ENCODE data around the gene PCSK6. TPM values are rescaled to one million over a fixed set of nuclear protein-coding genes. Genes with fewer than 3 reads are reported as not detected.

Gene PCSK6
- total RNA-seq, 1 donor from 2014 or later: 33.8 TPM

DNA sequence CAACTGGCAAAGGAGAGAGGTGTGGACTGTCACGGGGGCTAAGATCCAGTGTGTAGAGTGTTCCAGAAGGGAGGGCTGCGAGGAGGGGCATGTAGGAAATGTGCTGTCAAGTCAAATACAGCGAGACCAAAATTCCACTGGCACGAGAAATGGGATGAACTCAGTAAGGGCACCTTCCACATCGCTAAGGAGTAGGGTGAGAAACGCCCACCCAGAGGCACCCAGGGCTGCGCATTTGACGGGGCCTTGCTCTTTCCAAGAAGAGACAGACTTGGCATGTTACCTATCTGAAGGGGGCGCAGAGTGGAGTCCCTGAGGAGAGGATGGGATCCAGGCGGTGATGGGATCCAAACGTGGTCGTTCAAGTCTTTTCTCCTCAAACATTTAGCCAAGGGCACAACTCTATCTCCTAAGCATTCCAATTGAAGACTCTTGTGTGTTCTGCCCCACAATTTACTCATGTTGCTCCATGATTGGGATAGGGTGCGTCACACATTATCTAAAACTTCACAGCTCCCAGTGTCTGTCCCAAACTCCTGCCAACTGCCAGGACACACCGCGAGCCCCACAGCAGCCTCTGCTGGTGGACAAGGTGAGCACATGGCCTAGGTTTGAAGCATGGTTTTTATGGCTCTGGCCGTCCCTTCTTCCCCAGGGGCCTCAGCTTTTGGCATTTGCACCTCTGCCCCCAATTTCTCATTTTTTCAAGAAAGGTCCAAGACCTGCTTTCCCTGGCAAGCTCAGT is 219.9 kb downstream of the PCSK6 start:
- intact Hi-C loops (cut with DNase I): loop anchor here (5.0 kb wide), 1 partner anchor 642 kb away; no protein-coding TSS in a partner anchor

DNA sequence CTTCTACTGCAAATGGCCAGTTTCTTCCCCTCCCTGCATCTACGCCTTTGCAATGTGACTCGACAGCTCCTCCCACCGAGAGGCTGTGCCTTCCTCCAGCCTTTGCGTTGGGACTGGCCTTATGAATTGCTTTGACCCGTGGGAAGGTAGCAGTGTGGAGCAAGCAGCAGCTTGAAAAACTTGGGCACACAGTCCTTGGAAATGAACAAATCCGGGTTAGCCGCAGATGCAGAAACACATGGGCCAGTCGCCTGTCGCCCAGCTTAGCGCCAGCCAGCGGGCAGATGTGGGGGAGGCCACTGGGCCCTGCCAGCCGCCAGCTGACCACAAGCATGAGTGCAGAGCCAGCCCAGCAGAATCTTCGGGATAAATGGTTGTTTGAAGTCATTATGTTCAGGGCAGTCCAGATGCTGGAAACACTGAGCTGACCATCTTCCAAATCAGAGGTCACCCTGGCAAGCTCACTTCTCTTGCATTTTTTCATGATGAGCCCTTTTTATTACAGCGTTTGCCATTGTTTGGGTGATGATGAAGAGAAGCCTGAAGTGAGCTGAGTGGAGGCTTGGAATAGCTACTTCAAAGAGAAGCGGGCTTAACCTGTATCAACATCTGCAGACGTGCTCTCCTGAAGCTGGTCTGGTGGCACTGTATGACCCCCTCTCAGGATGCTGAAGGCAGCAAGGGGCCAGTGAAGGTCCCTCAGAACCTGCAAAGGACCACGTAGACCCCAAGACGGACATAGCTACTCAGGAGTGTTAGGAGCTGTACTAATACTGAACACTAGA is 222.0 kb downstream of the PCSK6 start:
- no peak for DNase-seq (ENCODE audit: missing footprints)
- intact Hi-C loops (cut with DNase I): loop anchor here (5.0 kb wide), 1 partner anchor 640 kb away; no protein-coding TSS in a partner anchor
- ATAC-seq: peak; percentile 63

More for the DNA sequence above, 219.9 kb downstream of the PCSK6 start:
- no peak for DNase-seq (ENCODE audit: missing footprints)
- peak; percentile 51 for ATAC-seq

DNA sequence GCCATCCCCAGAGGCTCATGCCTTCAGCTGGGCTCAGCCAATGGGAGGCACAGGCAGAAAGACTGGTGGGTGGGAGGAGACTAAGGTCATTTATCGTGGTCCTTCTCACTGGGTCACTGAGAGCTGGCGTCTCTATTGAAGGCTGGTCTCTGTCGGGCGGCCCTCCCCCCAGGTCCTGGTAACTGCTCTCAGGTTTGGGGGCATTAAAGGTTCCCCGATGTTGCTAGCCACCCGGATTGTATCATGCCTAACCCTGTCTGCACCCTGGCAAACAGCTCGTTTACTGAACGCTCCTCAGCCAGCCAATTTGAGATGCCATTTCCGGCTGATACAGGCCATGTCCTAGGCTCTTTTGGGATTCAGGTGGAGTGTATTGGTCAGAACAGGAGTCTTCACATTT is 222.7 kb downstream of the PCSK6 start:
- DNase-seq (ENCODE audit: missing footprints): no peak
- intact Hi-C loops (cut with DNase I): loop anchor here (5.0 kb wide), 1 partner anchor 639 kb away; no protein-coding TSS in a partner anchor
- peak; percentile 3 for ATAC-seq

DNA sequence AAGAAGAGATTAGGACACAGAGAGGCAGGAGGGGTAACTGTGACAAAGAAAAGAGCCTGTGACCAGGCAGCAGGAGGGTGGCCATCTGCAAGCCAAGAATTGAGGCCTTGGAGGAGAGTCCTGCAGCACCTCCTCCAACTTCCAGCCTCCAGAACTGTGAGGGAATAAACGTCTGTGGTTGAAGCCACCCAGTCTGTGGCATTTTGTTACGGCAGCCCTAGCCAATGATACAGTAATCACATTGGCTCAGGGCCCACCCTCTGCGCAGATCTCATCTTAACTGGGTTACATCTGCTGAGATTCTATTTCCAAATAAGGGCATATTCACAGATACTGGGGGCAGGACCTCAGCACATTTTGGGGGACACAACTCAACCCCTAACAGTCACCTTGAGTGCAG is 223.5 kb downstream of the PCSK6 start:
- intact Hi-C loops (cut with DNase I): loop anchor here (5.0 kb wide), 1 partner anchor 639 kb away; no protein-coding TSS in a partner anchor
- ATAC-seq (no peak), DNase-seq (ENCODE audit: missing footprints) (no peak)

DNA sequence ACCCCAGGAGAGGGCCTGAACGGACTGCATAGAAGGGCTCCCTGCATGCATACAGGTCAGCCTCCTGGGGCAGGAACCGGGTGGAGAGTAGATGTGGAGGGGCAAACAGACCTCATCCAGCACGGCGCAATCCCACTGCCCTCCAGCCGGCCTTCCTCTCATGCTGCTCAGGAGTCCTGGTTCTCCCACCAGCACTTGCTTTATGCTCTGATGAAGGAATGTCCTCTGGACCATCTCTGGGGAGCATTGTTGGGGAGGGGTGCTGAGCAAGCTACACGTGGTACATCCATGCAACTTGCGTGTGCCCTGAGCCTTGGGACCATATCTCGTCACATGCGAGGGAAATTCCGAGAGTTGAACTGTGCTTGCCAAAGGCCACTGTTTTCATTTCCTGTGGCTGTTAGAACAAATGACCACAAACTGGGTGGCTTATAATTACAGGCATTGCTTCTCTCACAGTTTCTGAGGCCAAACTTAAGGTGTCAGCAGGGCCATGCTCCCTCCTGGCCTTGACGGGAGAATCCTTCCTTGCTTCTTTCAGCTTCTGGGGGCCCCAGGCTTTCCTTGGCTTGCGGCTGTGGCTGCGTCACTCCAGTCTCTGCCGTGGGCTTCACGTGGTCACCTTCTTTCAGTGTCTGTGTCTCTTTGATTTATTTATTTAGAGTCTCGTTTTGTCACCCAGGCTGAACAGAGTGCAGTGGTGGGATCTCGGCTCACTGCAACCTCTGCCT is 224.4 kb downstream of the PCSK6 start:
- ATAC-seq: no peak
- DNase-seq (ENCODE audit: missing footprints): no peak
- intact Hi-C loops (cut with DNase I): loop anchor here (5.0 kb wide), 1 partner anchor 638 kb away; no protein-coding TSS in a partner anchor

GRCh38 chr15:101264011-101264410 is 225.5 kb downstream of the PCSK6 start:
- intact Hi-C loops (cut with DNase I): no loop called here
- ATAC-seq: no peak

GRCh38 chr15:101262551-101262950 is 227.0 kb downstream of the PCSK6 start:
- ATAC-seq: no peak
- intact Hi-C loops (cut with DNase I): no loop called here
- DNase-seq (ENCODE audit: missing footprints): no peak

More at GRCh38 chr15:101264011-101264410, 225.5 kb downstream of the PCSK6 start:
- no peak for DNase-seq (ENCODE audit: missing footprints)

- ATAC-seq (peak; percentile 53), DNase-seq (ENCODE audit: missing footprints) (no peak)
Measured at GRCh38 chr15:101258238-101259144, 231.0 kb downstream of the PCSK6 start.

DNA sequence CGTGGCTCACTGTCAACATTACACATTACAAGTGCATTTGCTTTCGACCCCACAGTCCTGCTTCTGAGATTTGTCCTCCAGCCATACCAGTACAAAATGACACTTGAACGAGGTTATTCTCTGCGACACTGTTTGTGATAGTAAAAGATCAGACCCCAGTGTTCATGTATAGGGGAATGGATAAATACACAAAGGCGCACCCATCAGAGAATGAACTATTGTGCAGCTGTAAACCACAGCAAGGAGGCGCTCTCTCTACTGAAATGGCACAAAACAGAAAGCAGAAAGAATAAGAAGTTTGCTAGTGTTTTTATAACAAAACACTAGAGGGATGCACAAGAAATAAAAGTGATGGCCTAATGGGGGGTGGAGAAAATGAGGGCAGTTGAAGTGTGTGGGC is 232.8 kb downstream of the PCSK6 start:
- ATAC-seq: no peak
- DNase-seq (ENCODE audit: missing footprints): no peak
- intact Hi-C loops (cut with DNase I): loop anchor here (5.0 kb wide), 1 partner anchor 339 kb away; the partner anchor contains the start of gene LRRK1

More at GRCh38 chr15:101258238-101259144, 231.0 kb downstream of the PCSK6 start:
- intact Hi-C loops (cut with DNase I): loop anchor here (1.0 to 5.0 kb wide), 3 partner anchors 169 to 341 kb away; partner anchors contain the start of gene LRRK1

- intact Hi-C loops (cut with DNase I): loop anchor here (5.0 kb wide), 1 partner anchor 338 kb away; the partner anchor contains the start of gene LRRK1
- no peak for DNase-seq (ENCODE audit: missing footprints)
- ATAC-seq: peak; percentile 47
Measured at GRCh38 chr15:101255615-101256241, 233.8 kb downstream of the PCSK6 start.

DNA sequence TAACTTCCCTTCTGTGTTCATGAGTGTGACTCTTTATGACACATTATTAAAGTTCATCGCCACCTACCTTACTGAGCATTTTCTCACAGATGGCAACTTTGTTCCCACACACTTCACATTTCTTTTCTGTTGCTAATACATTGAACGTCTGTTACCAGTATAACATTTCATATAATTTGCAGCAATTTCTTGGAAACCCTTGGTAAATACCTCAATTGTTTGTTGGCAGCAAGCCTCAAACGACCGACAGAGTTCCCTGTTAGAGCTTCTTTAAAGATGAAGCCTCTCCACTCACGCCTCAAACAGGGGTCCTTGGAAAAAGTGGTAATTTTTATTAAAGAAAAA is 234.5 kb downstream of the PCSK6 start:
- intact Hi-C loops (cut with DNase I): loop anchor here (5.0 kb wide), 1 partner anchor 338 kb away; the partner anchor contains the start of gene LRRK1
- DNase-seq (ENCODE audit: missing footprints) (no peak), ATAC-seq (no peak)

GRCh38 chr15:101254157-101255050 is 235.1 kb downstream of the PCSK6 start:
- DNase-seq (ENCODE audit: missing footprints) (no peak), ATAC-seq (no peak)
- intact Hi-C loops (cut with DNase I): loop anchor here (5.0 kb wide), 1 partner anchor 337 kb away; the partner anchor contains the start of gene LRRK1

Other genes with a start within 250 kb of the PCSK6 start
- gene CHSY1, start 237.7 kb downstream of the PCSK6 start, total RNA-seq: 13.3 TPM
- gene SELENOS, start 212.2 kb downstream of the PCSK6 start, total RNA-seq: 42.1 TPM
- 30.4 TPM for gene SNRPA1, start 194.5 kb downstream of the PCSK6 start, total RNA-seq
- gene TM2D3, start 162.7 kb upstream of the PCSK6 start, total RNA-seq: 49.9 TPM
- gene TARS3, start 234.8 kb upstream of the PCSK6 start, total RNA-seq: 31.9 TPM

Data from Right ventricle myocardium inferior (tissue), 1 donor.